GM18517 (cell line): ENCODE measurements around the gene GPSM1.

ENCODE experiments used
- ATAC-seq: cut with Tn5 transposase; IDR thresholded peaks from one replicate; pipeline ENCODE4 v1.9.1; 2021; ENCODE audit warnings: mild to moderate bottlenecking, moderate library complexity; ENCODE audit not compliant: unreplicated experiment

The GPSM1 gene

GRCh38 chr9:136304456-136304855 lies 22.9 kb upstream of the GPSM1 start:
- no peak for ATAC-seq

- no peak for ATAC-seq
Observed at GRCh38 chr9:136304981-136305380, 22.4 kb upstream of the GPSM1 start.

- no peak for ATAC-seq
Observed at GRCh38 chr9:136305804-136306203, 21.5 kb upstream of the GPSM1 start.

- no peak for ATAC-seq
Observed at GRCh38 chr9:136306211-136307208, 20.8 kb upstream of the GPSM1 start.

- ATAC-seq, result no peak
Observed at GRCh38 chr9:136307215-136307750, 20.1 kb upstream of the GPSM1 start.

- no peak for ATAC-seq
Observed at GRCh38 chr9:136308006-136308701, 19.2 kb upstream of the GPSM1 start.

GRCh38 chr9:136308702-136309053 lies 18.7 kb upstream of the GPSM1 start:
- ATAC-seq, result no peak

- no peak for ATAC-seq
Observed at GRCh38 chr9:136309101-136309801, 18.1 kb upstream of the GPSM1 start.

- no peak for ATAC-seq
Observed at GRCh38 chr9:136309806-136310220, 17.5 kb upstream of the GPSM1 start.

- no peak for ATAC-seq
Observed at GRCh38 chr9:136310273-136311030, 16.9 kb upstream of the GPSM1 start.

GRCh38 chr9:136311051-136312008 lies 16.0 kb upstream of the GPSM1 start:
- ATAC-seq, result no peak

- ATAC-seq, result no peak
Observed at GRCh38 chr9:136312009-136312375, 15.3 kb upstream of the GPSM1 start.

GRCh38 chr9:136312436-136312835 lies 14.9 kb upstream of the GPSM1 start:
- ATAC-seq, result no peak

- no peak for ATAC-seq
Observed at GRCh38 chr9:136313111-136314055, 14.0 kb upstream of the GPSM1 start.

GRCh38 chr9:136314056-136314416 lies 13.3 kb upstream of the GPSM1 start:
- no peak for ATAC-seq

- no peak for ATAC-seq
Observed at GRCh38 chr9:136314944-136315343, 12.4 kb upstream of the GPSM1 start.

- no peak for ATAC-seq
Observed at GRCh38 chr9:136316271-136316751, 11.0 kb upstream of the GPSM1 start.
